A673 (cell line): Measurements from ENCODE around the gene GLMP. TPM values are rescaled to one million over a fixed set of nuclear protein-coding genes. Genes with fewer than 3 reads are reported as not detected.

Source experiments
- BruUV-seq: library from RNA; stranded (reverse); fragments of 400-500 nt; replicated peaks from 2 replicates; lab custom pipeline; 2021; lab: Mats Ljungman, UMichigan
- CTCF ChIA-PET: fragments of 300-600 bp; sonication (Branson Sonifier 250); formaldehyde crosslinking; loops from one replicate; lab custom pipeline; 2022; ENCODE audit warnings: antibody characterized with exemption; lab: Charles Lee
- POLR2A ChIA-PET: fragments of 300-600 bp; sonication (Branson Sonifier 250); formaldehyde crosslinking; loops from one replicate; lab custom pipeline; 2022; ENCODE audit warnings: antibody characterized with exemption; ENCODE audit not compliant: low non-redundant PET; lab: Charles Lee
- DNase-seq: peaks from one replicate; pipeline ENCODE4 v3.0.0-alpha.2; 2015; ENCODE audit warnings: low spot score
- H3K27ac ChIP-seq: fragments of 200-600 bp; sonication (generic); 2 replicates; pipeline ENCODE4 v1.5.1; 2016; ENCODE audit warnings: mixed run types, low read depth, mild to moderate bottlenecking, mixed read lengths, antibody characterized with exemption, low read length; ENCODE audit not compliant: poor library complexity, severe bottlenecking
- H3K27me3 ChIP-seq: fragments of 200-600 bp; sonication (generic); replicated peaks from 2 replicates; pipeline ENCODE4 v1.6.1; 2017; ENCODE audit warnings: mixed run types, low read depth, mild to moderate bottlenecking, mixed read lengths, antibody characterized with exemption, low read length; ENCODE audit not compliant: insufficient read depth, poor library complexity
- H3K36me3 ChIP-seq: fragments of 200-600 bp; sonication (generic); 2 replicates; pipeline ENCODE4 v1.6.1; 2016; ENCODE audit warnings: mixed run types, mild to moderate bottlenecking, mixed read lengths, antibody characterized with exemption, low read length; ENCODE audit not compliant: insufficient read depth, poor library complexity, severe bottlenecking
- H3K4me1 ChIP-seq: fragments of 200-600 bp; sonication (generic); 2 replicates; pipeline ENCODE4 v1.6.1; 2017; ENCODE audit warnings: mixed run types, mild to moderate bottlenecking, mixed read lengths, antibody characterized with exemption, low read length; ENCODE audit not compliant: insufficient read depth, poor library complexity, severe bottlenecking
- H3K4me3 ChIP-seq: fragments of 200-600 bp; sonication (generic); 2 replicates; pipeline ENCODE4 v1.5.1; 2016; ENCODE audit warnings: low read depth, mixed run types, mild to moderate bottlenecking, mixed read lengths, low read length; ENCODE audit not compliant: poor library complexity, severe bottlenecking
- H3K9me3 ChIP-seq: fragments of 200-600 bp; sonication (generic); 2 replicates; pipeline ENCODE4 v1.6.1; 2016; ENCODE audit warnings: mixed run types, low read depth, mild to moderate bottlenecking, mixed read lengths, antibody characterized with exemption, low read length; ENCODE audit not compliant: poor library complexity, severe bottlenecking
- EZH2 ChIP-seq: fragments of 200-600 bp; sonication (generic); IDR thresholded peaks from 2 replicates; pipeline ENCODE4 v1.6.1; 2017; ENCODE audit warnings: borderline replicate concordance, low read depth, mild to moderate bottlenecking, mixed read lengths, antibody characterized with exemption, low read length; ENCODE audit not compliant: poor library complexity, severe bottlenecking
- intact Hi-C: fragments of 100-400 bp; cut with micrococcal nuclease; formaldehyde crosslinking; loops from one replicate; pipeline ENCODE4 v1.10.0; 2022; ENCODE audit not compliant: unreplicated experiment
- total RNA-seq: library from RNA; stranded (reverse); gene quantifications from 2 replicates; pipeline ENCODE4 v1.2.3, GENCODE V29; 2021
- TF ChIP-seq, protein P1 (sequence below): fragments of 300-800, 200-600 bp; sonication (generic); conservative IDR thresholded peaks from 2 replicates; pipeline ENCODE4 v1.5.1; 2017; ENCODE audit warnings: low read depth, mild to moderate bottlenecking, antibody characterized with exemption, low read length, moderate library complexity, mixed read lengths

The GLMP gene
- total RNA-seq, 1 experiment from 2014 or later, result 30.3 TPM

DNA sequence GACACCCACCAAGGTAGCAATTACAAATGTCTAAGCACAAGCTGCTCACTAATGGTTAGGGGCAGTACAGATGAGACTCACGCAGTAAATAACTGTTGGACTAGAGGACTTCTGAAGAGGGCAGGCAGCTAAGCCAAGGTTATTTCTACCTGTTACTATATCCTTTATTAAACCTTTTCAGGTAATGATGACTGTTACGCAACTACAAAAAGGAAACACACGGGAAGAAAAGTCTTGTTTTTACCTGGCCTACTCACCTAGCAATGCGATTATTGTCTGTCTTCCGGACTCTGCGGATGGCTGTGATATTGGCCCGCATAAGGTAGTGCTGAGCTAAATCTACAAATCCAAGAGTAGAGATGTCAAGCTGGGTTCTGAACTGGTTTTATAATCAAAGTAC is 21.4 kb upstream of the GLMP start:
- Histone ChIP-seq H3K4me3 (no peak overlapping the region), H3K27me3 (no peaks in the 10 kb centered on the region), H3K36me3 (peaks cover 99% of the 10 kb centered on the region), H3K27ac (no peak overlapping the region), H3K9me3 (no peaks in the 10 kb centered on the region), H3K4me1 (no peaks in the 10 kb centered on the region)
- no TSS peak for BruUV-seq
- intact Hi-C loops, result loop anchor here (10.0 kb wide), 2 partner anchors 172 to 392 kb away; no protein-coding TSS in a partner anchor
- TF ChIP-seq, protein P1, sequence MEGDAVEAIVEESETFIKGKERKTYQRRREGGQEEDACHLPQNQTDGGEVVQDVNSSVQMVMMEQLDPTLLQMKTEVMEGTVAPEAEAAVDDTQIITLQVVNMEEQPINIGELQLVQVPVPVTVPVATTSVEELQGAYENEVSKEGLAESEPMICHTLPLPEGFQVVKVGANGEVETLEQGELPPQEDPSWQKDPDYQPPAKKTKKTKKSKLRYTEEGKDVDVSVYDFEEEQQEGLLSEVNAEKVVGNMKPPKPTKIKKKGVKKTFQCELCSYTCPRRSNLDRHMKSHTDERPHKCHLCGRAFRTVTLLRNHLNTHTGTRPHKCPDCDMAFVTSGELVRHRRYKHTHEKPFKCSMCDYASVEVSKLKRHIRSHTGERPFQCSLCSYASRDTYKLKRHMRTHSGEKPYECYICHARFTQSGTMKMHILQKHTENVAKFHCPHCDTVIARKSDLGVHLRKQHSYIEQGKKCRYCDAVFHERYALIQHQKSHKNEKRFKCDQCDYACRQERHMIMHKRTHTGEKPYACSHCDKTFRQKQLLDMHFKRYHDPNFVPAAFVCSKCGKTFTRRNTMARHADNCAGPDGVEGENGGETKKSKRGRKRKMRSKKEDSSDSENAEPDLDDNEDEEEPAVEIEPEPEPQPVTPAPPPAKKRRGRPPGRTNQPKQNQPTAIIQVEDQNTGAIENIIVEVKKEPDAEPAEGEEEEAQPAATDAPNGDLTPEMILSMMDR, result no peak
- TF ChIP-seq EZH2, result no peak
- ChIA-PET CTCF (no interaction called here), POLR2A (interaction anchor here (0.7 kb wide), 1 partner anchor 16 kb away, joined by 5 read pairs; no protein-coding TSS in a partner anchor)
- no peak for DNase-seq

DNA sequence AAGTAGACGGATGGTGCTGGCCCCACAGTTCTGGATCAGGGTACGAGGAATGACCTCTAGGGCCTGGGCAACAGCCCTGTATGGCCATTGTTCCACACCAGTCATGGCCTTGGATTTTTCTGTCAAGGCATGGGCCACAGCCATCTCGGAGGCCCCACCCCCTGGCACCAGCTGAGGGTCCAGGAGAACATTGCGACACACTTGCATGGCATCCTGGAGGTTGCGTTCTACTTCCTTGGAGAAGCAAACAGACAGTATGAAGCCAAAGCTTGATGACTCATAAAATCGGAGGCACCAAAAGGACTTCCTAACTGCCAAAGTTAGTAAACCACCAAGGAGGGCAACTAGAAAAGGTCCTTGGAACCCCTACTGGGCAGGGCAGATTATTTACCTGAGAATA is 15.5 kb upstream of the GLMP start:
- peaks cover 89% of the 10 kb centered on the region for H3K36me3 ChIP-seq
- BruUV-seq, result no TSS peak
- intact Hi-C loops, result loop anchor here (10.0 kb wide), 2 partner anchors 166 to 386 kb away; no protein-coding TSS in a partner anchor
- no peak for TF ChIP-seq EZH2
- TF ChIP-seq, protein P1, result no peak
- H3K9me3 ChIP-seq, result no peaks in the 10 kb centered on the region
- no peak for DNase-seq
- no peaks in the 10 kb centered on the region for H3K4me1 ChIP-seq
- H3K27me3 ChIP-seq, result no peaks in the 10 kb centered on the region
- no peak overlapping the region for H3K27ac ChIP-seq
- ChIA-PET POLR2A (no interaction called here), CTCF (no interaction called here)
- H3K4me3 ChIP-seq, result no peak overlapping the region

DNA sequence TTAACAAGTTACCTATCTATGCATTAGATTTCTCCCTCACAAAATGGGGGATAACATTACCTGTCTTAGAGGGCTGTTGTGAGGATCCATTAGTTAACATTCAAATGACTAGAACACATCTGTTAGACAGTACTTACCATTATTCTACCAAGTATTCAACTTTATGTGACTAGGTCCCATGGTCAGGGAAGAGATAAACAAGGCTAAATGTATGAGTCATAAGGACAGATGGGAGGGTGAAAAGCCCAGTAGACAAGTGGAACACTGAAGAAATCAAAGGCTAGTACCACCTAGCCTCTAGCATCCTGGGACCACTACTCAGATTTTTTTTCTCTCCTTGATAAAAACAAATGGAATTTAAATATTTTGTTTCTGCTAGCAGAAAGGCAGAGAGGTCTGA is 12.6 kb upstream of the GLMP start:
- CTCF ChIA-PET, result no interaction called here
- no peak for DNase-seq
- Histone ChIP-seq H3K9me3 (no peaks in the 10 kb centered on the region), H3K27me3 (no peaks in the 10 kb centered on the region), H3K4me3 (no peak overlapping the region), H3K4me1 (no peaks in the 10 kb centered on the region), H3K27ac (no peak overlapping the region), H3K36me3 (peaks cover 77% of the 10 kb centered on the region)
- POLR2A ChIA-PET, result no interaction called here
- no TSS peak for BruUV-seq
- TF ChIP-seq EZH2, result no peak
- TF ChIP-seq, protein P1, result no peak
- intact Hi-C loops, result no loop called here
